Testis (tissue), 2 donors: Measurements from ENCODE around the gene CCSER1.

Experiments
- CTCF ChIP-seq, 3 experiments: fragments of 450-650 bp in 2 of 3; fragments of 200-600 bp in 1 of 3; sonication (generic) in 1 of 3; IDR thresholded peaks; one replicate each; pipeline ENCODE4 v1.5.1; 2016 to 2019; ENCODE audit warnings: antibody characterized with exemption in 3 of 3, mild to moderate bottlenecking in 2 of 3, moderate library complexity in 1 of 3
- POLR2A ChIP-seq: fragments of 450-650 bp; IDR thresholded peaks from one replicate; pipeline ENCODE4 v1.6.1; 2017; ENCODE audit warnings: antibody characterized with exemption, mild to moderate bottlenecking, moderate library complexity

GRCh38 chr4:91288702-91289311 lies 1161.6 kb downstream of the CCSER1 start:
- TF ChIP-seq CTCF (IDR thresholded peaks at IDR 0.05) (no peak), POLR2A (no peak)
